ENCODE measurements around the gene FBP1.

DNA sequence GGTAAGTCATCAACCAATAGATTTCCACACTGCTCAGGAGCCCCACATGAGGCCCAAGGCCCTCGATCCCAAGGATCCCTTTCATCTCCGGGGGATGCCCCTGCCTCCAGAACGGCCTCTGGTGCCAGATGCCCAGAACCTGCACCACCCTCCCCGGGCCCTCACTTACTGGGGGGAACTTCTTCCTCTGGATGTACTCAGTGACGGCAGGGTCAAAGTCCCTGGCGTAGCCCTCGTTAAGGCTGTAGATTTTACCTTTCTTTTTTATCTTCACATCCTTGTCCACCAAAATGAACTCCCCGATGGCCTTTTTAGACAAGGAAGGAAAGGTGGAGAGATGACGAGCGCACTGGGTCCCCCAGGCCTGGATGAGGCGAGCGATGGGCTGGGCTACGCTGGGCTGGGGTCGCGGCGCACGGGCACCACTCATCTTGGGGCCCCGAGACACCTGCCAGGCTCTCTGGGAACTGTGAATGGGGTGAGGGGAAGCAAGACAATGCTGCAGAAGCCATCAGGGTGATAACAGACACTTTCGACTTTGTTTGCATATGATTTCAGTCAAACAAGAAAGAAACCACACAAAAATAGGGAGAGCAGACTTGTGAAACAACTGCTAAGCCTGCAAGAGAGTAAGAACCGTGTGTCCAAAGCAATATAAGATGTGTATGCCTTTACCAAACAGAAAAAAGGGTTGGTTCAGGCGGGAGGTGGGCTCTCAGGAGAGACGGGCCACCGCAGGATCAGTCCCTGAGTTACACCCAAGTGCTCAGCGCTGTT, 32.5 kb downstream of the FBP1 start:
- TF ChIP-seq POLR2A (IDR thresholded peaks at IDR 0.05; ENCODE audit: low read length) (no peak), GATA1 (IDR thresholded peaks at IDR 0.05; ENCODE audit: low read depth, low read length) (no peak)
